Astrocyte (in vitro differentiated cells and primary cell): ENCODE measurements around the gene NKD1. TPM values are rescaled to one million over a fixed set of nuclear protein-coding genes. Genes with fewer than 3 reads are reported as not detected.

Source experiments
- DNase-seq: peaks from one replicate; pipeline ENCODE4 v3.0.0-alpha.2; 2010; ENCODE audit warnings: low read depth
- FAIRE-seq: peaks from 2 replicates; lab custom pipeline; 2011; peaks lifted over from hg19 to GRCh38; lab: Jason Lieb, UNC
- H2AFZ ChIP-seq: 2 replicates; pipeline ENCODE4 v1.6.0; 2012; ENCODE audit warnings: low read depth, low read length, inconsistent platforms
- H3K27ac ChIP-seq: 2 replicates; pipeline ENCODE4 v1.5.1; 2011; ENCODE audit warnings: low read depth, low read length, inconsistent platforms
- H3K27me3 ChIP-seq: 2 replicates; pipeline ENCODE4 v1.6.0; 2011; ENCODE audit warnings: low read length, inconsistent platforms; ENCODE audit not compliant: insufficient read depth
- H3K36me3 ChIP-seq: 2 replicates; pipeline ENCODE4 v1.5.1; 2011; ENCODE audit warnings: low read length, inconsistent platforms; ENCODE audit not compliant: insufficient read depth
- H3K4me1 ChIP-seq: 2 replicates; pipeline ENCODE4 v1.5.1; 2011; ENCODE audit warnings: low read length, inconsistent platforms; ENCODE audit not compliant: insufficient read depth
- H3K4me2 ChIP-seq: 2 replicates; pipeline ENCODE4 v1.6.0; 2012; ENCODE audit warnings: low read length, inconsistent platforms
- H3K4me3 ChIP-seq: 2 replicates; pipeline ENCODE4 v1.5.1; 2011; ENCODE audit warnings: low read depth, mild to moderate bottlenecking, low read length, inconsistent platforms; ENCODE audit not compliant: insufficient read depth
- H3K79me2 ChIP-seq: 2 replicates; pipeline ENCODE4 v1.6.0; 2012; ENCODE audit warnings: mild to moderate bottlenecking, low read length, inconsistent platforms; ENCODE audit not compliant: insufficient read depth
- H3K9ac ChIP-seq: 2 replicates; pipeline ENCODE4 v1.6.0; 2012; ENCODE audit warnings: mild to moderate bottlenecking, low read length, inconsistent platforms
- H3K9me3 ChIP-seq: 2 replicates; pipeline ENCODE4 v1.5.1; 2012; ENCODE audit warnings: low read depth, mild to moderate bottlenecking, low read length, inconsistent platforms; ENCODE audit not compliant: insufficient read depth
- H4K20me1 ChIP-seq: 2 replicates; pipeline ENCODE4 v1.6.0; 2012; ENCODE audit warnings: low read length, inconsistent platforms; ENCODE audit not compliant: insufficient read depth
- H3K27ac Mint-ChIP-seq: one replicate; pipeline ENCODE4 v1.8.0; 2021; ENCODE audit warnings: mild to moderate bottlenecking, mixed read lengths; ENCODE audit not compliant: unreplicated experiment
- H3K27me3 Mint-ChIP-seq: one replicate; pipeline ENCODE4 v1.8.0; 2021; ENCODE audit warnings: low read depth, mixed read lengths; ENCODE audit not compliant: unreplicated experiment
- H3K36me3 Mint-ChIP-seq: one replicate; pipeline ENCODE4 v1.8.0; 2021; ENCODE audit warnings: low read depth, mixed read lengths; ENCODE audit not compliant: unreplicated experiment
- H3K4me1 Mint-ChIP-seq: one replicate; pipeline ENCODE4 v1.8.0; 2021; ENCODE audit warnings: low read depth, mixed read lengths; ENCODE audit not compliant: unreplicated experiment
- H3K4me3 Mint-ChIP-seq: one replicate; pipeline ENCODE4 v1.8.0; 2021; ENCODE audit warnings: mild to moderate bottlenecking, moderate library complexity, mixed read lengths; ENCODE audit not compliant: unreplicated experiment
- H3K9me3 Mint-ChIP-seq: one replicate; pipeline ENCODE4 v1.8.0; 2021; ENCODE audit warnings: mild to moderate bottlenecking, mixed read lengths; ENCODE audit not compliant: unreplicated experiment
- CTCF ChIP-seq: IDR thresholded peaks from 2 replicates; pipeline ENCODE4 v1.5.1; 2011; ENCODE audit warnings: low read depth, mild to moderate bottlenecking, inconsistent platforms, low read length, moderate library complexity; ENCODE audit not compliant: insufficient read depth
- EZH2 ChIP-seq: IDR thresholded peaks from 2 replicates; pipeline ENCODE4 v1.6.1; 2012; ENCODE audit warnings: mild to moderate bottlenecking, low read length, inconsistent platforms; ENCODE audit not compliant: insufficient read depth
- total RNA-seq: library from RNA; stranded (reverse); gene quantifications from 2 replicates; pipeline ENCODE4 v1.2.1, GENCODE V29; 2021

The NKD1 gene
- total RNA-seq, 1 donor from 2014 or later = 9.1 TPM

GRCh38 chr16:50638816-50639670 is 90.8 kb downstream of the NKD1 start:
- H3K4me2 ChIP-seq = no peak overlapping the region
- H3K36me3 Mint-ChIP-seq = no peaks in the 10 kb centered on the region

GRCh38 chr16:50640391-50640790 is 92.2 kb downstream of the NKD1 start:
- no peaks in the 10 kb centered on the region for H3K36me3 Mint-ChIP-seq
- no peaks in the 10 kb centered on the region for H4K20me1 ChIP-seq
- no peak overlapping the region for H3K9ac ChIP-seq
- no peak for FAIRE-seq
- peaks cover 52% of the 10 kb centered on the region for H3K27me3 Mint-ChIP-seq
- TF ChIP-seq EZH2 = no peak
- TF ChIP-seq CTCF = no peak
- no peak overlapping the region for H2AFZ ChIP-seq
- no peaks in the 10 kb centered on the region for H3K27me3 ChIP-seq
- H3K9me3 ChIP-seq = no peaks in the 10 kb centered on the region
- no peak overlapping the region for H3K4me3 Mint-ChIP-seq
- H3K36me3 ChIP-seq = no peaks in the 10 kb centered on the region
- H3K79me2 ChIP-seq = no peaks in the 10 kb centered on the region
- H3K27ac ChIP-seq = no peak overlapping the region
- no peaks in the 10 kb centered on the region for H3K4me1 Mint-ChIP-seq
- no peak overlapping the region for H3K27ac Mint-ChIP-seq
- no peak overlapping the region for H3K4me2 ChIP-seq
- H3K4me3 ChIP-seq = no peak overlapping the region
- no peaks in the 10 kb centered on the region for H3K9me3 Mint-ChIP-seq
- no peak for DNase-seq
- H3K4me1 ChIP-seq = no peaks in the 10 kb centered on the region

More at GRCh38 chr16:50638816-50639670, 90.8 kb downstream of the NKD1 start:
- Histone ChIP-seq H3K27ac (no peak overlapping the region), H2AFZ (no peak overlapping the region), H3K36me3 (no peaks in the 10 kb centered on the region), H3K79me2 (no peaks in the 10 kb centered on the region), H3K9ac (no peak overlapping the region), H3K4me1 (no peaks in the 10 kb centered on the region), H4K20me1 (no peaks in the 10 kb centered on the region), H3K27me3 (no peaks in the 10 kb centered on the region), H3K9me3 (no peaks in the 10 kb centered on the region), H3K4me3 (no peak overlapping the region)
- TF ChIP-seq CTCF (no peak), EZH2 (no peak)
- no peak overlapping the region for H3K4me3 Mint-ChIP-seq
- H3K4me1 Mint-ChIP-seq = no peaks in the 10 kb centered on the region
- FAIRE-seq (no peak), DNase-seq (no peak)
- peaks cover 56% of the 10 kb centered on the region for H3K27me3 Mint-ChIP-seq
- no peaks in the 10 kb centered on the region for H3K9me3 Mint-ChIP-seq
- no peak overlapping the region for H3K27ac Mint-ChIP-seq
